Measurements from ENCODE around the gene CD93. TPM values are rescaled to one million over a fixed set of nuclear protein-coding genes. Genes with fewer than 3 reads are reported as not detected.

The CD93 gene
- total RNA-seq, 1 donor from 2014 or later: 112 TPM

DNA sequence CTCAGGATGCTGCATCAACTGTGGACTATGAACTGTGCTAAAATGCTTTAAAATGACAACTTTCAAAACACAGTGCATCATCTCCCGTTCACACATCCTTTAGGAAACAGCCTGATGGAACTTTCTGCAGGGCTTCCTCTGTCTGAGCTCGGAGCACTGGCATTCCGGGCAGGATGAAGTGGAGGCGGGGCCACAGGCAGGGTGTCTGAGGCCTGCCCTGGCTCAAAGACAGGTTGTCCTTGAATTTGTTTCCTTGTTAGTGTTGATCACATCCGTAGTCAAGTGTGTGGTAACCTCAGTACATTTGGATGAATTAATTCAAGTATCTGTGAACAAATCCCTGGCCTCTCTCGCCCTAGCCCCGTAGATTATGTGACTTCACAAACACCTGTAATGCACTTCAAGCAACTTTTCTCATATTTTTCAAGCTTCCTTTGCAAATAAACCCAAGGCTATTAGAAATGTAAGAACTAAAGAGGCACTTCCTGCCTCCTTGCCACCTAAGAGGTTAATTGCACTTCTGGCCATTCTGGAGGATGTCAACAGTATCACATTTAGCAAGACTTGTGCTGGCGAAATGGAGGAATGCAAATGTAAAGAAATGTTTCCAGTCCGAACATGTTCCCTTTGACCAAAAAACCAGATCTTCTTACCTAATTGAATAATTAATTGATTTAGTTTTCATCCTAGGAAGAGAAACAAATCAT is 3.1 kb downstream of the CD93 start:
- DNase-seq: no peak

DNA sequence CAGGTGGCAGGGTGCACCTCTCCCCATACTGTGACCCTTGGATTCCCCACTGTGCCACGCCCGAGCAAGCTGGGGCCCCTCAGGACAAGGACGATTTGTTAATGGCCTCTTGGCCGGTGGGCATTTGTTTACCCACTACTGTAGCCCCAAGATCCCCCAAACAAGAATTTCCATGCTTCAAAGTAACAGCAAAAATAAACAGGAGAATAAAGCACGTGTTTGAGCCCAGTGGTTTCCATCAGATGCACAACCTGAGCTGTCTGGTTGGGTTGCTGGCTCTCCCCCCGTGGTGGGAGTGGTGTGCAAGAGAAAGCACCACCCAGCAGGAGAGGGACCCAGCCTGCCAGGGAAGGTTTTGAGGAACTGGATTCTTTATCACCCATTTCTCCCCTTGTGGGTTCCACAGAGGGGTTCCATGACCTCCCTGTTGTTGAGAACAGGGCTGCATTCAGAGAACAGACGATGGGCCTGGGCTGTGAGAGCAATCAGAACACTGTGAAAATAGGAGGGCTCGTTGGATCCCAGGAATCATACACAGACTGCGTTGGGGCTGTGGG is 4.8 kb downstream of the CD93 start:
- no peak for DNase-seq

DNA sequence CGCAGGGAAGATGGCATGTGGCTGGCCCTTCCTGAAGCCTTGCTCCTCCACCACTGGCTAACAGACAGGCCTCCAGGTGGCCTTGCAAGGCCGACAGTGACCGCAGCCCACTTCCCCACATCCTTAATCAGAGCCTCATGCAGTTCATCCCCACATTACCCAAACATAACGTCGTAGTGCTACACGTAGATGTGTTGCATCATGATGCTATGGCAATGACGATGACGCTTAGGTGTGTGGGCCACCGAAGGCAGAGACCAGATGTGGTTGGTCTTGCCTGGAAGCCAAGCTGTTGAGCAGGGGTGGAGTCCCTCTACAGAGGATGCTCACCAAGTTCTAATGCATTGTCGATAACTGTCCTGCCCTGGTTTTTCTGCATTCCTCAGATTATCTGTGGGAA is 5.6 kb downstream of the CD93 start:
- no peak for DNase-seq

DNA sequence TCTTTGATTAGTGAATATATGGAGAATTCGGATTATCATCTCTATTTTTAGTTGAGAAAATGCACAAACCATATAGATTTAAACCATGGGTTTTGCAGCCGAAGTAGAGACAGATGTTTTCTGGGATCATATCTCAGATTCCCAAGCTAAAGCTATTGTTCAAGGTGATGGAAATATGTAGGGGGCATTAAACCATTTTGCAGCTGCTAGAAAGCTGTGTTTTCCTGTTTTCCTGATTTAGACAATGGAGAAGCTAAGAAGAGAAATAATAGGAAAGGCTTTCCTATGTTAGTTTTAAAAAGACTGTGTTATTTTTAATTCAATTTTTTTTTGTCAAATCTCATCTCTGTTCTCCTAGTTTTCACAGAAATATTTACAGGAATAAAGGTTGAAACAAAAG is 6.2 kb downstream of the CD93 start:
- no peak for DNase-seq

DNA sequence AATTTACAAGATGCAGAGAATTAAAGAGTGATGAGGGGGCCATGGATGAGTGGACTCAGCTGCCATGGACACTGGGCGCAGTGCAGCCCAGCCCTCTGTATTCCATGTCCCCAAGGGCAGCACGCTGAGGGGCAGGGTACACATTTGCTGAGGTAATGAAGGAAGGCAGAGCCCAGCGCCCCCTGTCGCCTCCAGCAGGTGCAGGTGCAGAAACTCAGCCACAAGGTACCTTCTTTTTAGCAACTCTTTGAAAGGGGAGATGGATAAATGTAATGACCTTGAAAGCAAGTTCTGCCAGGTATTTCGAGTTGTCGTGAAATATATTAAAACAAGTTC is 7.1 kb downstream of the CD93 start:
- no peak for DNase-seq

DNA sequence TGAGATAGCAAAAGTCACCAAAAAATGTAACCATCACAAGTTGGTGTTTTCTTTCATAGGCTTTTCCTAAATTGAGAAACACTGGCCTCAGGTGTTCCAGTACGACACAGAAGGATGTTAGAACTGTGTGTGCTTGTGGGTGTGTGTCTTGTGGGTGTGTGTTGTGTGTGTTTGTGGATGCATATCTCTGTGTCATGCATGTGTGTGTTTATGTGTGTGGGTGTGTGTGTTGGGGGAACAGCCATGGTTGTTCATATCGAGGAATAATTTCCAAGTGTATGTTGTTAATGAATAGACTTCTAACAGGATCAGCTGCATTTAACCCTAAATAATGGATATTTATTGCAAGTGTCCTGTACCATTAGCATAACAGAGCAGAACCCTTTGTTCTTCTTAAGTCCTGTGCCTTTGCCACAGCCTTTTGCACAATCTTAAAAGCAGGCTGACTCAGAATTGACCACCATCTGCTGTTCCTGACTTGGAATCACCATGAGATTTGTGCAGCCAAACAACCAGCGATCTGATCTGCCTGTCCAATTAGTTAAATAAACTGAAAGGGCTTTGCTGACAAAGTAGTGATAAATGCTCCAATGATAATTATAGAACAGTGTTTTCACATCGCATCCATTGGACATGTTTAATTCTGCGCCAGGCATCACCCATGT is 7.6 kb downstream of the CD93 start:
- no peak for DNase-seq

DNA sequence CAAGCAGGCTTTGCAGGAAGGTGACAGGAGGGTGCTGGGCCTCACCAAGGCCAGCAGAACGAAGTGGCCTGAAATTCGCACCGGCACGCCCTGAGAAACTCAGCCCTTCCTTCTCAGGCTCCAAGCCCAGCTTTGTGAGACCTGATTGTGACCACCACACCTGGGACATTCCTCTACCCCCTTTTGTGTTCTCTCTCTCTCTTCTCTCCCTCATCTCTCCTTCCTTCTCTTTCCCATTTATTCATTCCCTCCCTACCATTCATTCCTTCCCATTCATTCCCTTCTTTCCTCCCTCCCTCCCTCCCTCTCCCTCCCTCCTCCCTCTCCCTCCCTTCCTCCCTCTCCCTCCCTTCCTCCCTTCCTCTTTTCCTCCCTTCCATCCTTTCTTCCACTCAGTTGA is 8.8 kb downstream of the CD93 start:
- DNase-seq: no peak

DNA sequence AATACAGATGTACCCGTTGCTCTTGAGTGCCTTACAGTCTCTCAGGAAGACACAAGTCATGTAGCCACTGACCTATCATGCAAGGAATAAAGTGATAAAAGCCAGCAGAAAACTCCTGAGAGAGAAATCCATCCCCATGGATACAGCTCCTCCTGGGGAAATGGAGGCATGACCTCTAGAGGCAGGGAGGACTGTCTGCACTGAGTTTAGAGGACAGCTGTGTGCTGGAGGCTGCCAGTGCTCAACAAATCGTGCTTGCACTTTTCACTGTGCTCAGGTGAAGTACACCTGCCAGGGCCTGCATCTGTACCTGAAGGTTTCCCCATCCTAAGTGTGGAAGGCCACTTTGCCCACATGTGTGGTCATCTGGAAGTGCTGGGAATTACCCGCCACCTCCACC is 12.1 kb downstream of the CD93 start:
- no peak for DNase-seq

DNA sequence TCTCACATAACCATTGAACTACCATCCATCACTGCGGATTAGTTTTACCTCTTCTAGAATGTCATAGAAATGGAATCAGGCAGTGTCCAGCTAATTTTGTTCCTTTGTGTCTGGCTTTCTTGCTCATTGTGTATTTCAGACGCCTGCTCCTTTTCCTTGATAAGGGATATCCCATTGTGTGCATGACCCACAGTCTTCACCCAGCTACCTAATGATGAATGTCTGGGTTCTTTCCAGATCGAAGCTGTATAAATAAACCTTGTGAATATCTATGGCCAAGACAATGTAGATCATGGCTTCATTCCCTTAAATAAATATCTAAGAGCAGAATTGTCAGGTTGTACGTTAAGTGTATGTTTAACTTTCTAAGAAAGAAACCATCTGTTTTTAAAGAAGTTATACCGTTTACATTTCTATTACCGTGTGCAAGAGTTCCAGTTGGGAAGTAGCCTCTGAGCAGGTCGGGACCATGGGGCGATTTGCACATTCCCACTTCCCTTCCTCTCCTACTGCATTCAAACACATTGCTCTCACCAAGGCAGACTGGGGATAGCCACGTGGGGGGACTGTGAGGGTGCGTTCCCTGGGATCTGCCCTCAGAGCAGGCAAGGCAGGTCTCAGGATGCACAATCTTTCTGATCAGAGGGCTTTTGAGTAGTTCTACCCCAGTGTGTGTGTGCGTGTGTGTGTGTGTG is 13.1 kb downstream of the CD93 start:
- no peak for DNase-seq

DNA sequence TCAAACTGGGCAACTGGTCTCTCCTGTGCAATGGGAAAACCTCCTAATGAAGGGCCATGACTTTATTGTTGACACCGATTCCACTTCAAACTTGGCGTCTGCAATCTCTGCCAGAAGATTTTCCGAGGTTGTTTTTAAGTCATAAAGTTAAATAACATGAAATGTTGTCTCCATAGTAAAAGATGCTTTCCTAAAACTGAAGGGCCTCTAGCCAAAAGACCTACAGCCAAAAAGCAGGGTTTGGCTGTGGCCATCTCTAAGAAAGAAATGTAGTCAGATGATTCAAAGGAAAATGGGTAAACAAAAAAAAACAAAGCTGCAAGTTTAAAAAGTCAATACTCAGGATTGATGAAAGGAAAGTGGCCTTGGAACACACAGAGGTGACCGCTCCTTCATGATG is 14.1 kb downstream of the CD93 start:
- DNase-seq: no peak

DNA sequence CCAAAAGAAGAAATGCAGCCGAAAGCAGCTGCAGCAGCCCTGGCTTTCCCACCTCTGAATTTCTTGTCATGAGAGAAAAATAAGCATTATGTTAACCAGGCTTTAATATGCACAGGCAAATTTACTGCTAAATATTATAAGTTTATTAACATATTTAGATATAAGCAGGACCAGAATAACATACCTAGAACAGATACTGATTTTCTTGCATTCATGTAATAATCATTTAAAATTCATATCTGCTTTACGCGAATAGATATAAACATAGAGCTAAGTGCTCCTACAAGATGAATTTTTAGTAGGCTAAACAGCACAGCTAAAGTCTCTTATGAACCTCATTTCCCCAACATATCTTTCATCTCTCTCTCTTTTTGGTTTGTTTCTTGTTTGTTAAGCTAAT is 14.7 kb downstream of the CD93 start:
- DNase-seq: no peak

DNA sequence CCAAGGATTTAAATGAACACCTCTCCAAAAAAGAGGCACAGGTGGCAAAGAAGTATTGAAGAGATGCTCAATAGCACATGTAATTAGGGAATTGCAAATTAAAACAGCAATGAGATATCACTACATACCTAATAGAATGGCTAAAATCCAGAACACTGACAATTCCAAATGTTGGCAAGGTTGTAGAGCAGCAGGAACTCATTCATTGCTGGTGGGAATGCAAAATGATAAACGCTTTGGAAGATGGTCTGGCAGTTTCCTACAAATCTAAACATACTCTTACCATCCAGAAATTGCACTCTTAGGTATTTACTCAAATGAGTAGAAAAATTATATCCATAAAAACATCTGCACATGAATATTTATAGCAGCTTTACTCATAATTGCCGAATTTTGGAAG is 17.0 kb downstream of the CD93 start:
- no peak for DNase-seq

DNA sequence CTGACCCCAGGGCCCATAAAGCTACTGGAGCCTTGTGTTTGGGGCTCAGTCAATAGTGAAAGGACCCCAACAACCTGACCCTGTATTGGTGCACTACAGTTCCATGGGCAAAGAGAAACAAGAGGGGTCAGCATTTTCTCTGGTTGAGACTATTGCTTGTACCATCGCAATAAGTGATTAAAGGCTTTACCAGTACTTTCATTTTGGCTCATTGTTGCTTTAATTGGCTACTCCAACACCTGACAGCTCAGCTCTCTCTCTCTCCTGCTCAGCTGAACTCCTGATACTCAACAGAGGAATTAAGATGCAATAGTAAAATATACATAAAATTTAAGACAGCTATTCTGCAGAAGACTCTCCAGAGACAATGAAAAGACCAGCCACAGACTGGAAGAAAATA is 17.8 kb downstream of the CD93 start:
- DNase-seq: no peak

DNA sequence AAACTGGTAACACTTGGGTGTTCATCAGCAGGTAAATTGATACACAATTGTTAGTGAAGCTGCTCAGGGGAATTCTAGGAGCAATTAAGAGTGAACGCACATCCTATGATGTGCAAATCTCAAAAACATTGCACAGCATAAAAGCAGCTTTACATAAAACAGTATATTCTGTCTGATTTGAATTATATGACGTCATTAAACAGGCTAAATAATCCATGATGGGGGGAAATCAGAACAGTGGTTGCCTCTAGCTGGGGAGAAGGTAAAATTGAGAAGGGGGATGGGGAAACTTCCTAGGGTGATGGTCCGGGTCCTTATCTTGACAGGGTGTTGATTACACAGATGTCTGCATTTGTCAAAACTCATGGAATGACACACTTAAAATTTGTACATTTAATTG is 19.4 kb downstream of the CD93 start:
- no peak for DNase-seq

DNA sequence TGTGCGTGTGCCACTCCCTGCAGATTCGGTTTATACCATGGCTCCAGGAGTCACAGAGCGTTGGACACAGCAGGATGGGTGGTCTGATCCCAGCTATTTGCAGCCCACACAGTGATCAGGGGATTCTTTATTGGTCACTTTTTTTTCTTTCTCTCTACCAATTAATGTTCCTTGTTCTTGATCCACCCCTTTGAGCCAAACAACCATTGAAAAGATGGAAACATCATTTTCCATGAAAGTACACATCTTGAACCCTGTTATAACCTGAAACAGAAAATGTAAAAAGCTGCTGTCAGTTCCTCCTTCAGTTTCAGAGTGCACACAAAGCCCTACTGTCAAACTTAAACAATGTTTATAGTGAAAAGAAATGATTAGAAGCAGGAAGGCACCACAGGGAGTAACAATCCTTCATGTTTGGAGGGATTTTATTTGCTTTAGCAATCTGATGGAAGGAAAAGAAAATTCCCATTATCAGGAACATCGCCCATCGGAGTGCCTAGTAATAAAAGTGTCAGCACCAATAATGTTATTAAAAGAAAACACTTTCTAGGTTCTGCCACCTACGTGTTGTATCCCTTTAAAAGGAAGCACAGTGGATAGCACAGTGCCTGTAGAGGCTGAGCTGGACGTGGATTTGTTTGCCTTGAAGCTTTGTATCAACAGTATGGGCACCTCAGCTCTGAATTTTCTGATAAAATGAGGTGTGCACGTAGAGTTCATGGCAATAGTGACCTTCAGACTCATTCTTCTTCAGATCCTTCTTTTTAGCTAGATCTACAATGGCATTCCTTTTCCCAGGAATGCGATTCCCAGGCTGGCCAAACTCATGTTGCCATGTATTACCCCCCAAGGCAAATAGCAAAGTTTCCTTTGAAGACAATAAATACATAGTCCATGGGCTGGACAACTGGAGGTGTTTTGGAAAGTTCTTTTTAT is 20.6 kb downstream of the CD93 start:
- no peak for DNase-seq

DNA sequence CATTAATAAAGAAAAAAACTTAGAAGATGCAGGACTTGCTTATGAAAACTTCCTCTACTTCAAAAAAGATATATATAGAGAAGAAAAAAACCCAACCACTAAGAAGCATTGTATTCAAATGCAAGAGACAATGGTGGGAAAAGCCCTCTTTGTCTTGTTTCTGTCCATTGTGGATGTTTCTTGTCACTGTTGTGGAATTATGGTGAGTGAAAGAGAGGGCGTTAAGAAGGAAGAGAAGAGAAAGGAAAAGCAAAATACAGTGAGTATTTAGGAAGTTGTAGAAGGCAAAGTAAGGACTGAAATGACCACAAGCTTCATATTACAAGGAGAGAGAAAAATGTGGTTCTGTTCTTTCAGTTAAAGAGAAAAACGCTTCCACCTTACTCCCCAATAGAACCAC is 22.5 kb downstream of the CD93 start:
- no peak for DNase-seq

DNA sequence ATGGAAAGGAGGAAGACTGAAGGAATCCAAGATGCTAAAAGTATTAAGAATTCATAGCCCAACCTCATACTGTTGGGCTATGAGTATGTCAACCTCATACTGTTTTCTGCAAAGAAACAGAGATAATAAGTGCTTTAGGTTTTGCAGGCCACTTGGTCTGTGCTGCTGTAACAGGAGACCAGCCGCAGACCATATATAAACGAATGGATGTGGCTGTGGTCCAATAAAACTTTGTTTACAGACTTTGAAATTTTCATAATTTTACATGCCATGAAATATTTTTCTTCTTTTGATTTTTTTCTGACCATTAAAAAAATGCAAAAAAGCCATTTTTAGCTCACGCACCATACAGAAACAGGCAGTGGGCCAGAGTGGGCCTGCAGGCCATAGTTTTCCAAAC is 23.0 kb downstream of the CD93 start:
- DNase-seq: no peak

DNA sequence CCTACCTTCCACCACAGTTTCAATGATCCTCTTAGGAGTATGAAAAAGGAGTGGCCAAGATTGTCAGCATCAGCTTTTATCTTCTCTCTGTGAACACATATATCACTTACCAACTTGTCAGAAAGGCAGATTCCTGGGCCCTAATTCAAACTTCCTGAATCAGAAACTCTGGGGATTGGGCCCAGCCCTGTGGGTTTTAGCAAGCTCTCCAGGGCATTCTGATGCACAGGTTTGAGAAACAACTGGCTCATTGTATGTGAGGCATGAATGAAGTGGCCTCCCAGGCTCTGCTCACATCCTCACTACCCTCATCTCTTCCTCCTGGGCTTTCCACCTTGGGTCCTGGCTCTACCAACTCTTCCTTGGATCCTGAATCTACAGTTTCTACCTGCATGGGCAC is 23.5 kb downstream of the CD93 start:
- no peak for DNase-seq

DNA sequence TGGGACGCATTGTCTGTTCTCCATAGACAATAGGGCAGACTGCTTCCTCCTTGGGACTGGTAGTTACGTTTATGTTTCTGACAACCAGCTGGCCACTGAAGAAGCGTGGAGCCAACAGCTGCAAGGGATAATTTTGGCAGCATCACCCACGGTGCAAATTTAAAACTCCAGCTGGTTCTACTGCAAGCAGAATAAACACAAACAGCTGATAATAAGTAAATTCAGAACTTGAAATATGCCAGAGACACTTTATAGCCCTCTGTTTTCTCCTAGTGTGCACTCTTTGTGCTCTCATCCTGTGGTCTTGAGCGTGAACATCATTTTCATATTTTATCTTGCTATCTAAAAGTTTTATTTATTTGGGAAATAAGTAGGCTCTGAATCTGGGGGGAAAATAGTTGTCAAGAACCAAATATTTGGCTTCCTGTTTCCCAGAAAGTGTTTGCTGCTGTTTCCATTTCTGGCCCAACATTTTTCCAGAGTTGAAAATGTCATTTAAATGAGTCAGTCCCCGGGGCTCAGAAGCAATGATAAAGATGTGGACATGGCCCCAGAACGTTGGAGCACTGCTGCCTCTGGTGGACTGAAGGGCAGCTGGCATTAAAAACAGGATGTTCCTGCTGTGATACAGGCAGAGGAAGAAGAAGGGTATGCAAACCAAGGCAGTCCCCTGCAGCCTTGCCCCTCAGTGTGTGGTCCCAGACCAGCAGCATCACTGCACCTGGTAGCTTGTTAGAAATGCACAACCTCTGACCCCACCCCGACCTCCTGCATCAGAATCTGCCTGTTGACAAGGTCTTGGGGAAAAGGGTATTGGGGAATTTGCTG is 24.2 kb downstream of the CD93 start:
- DNase-seq: peak; percentile 96

DNA sequence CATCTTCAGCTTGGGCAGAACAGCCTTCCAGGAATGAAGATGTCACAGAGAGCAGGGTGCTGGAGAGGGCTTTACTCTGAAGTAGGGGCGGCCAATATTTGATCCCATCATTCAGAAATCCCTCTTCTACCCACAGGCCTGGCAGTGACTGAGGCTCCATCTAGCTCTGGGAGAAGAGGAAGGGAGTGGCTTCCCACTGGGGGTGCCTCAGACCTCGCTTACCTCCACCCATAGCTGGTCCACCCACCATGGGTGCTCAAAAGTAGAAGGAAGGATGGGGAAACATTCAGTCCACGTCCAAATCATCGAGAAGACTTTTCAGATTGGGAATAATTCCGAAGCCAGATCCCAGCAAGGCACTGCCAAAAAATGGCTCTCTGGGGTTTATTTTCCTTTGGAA is 24.9 kb downstream of the CD93 start:
- no peak for DNase-seq

DNA sequence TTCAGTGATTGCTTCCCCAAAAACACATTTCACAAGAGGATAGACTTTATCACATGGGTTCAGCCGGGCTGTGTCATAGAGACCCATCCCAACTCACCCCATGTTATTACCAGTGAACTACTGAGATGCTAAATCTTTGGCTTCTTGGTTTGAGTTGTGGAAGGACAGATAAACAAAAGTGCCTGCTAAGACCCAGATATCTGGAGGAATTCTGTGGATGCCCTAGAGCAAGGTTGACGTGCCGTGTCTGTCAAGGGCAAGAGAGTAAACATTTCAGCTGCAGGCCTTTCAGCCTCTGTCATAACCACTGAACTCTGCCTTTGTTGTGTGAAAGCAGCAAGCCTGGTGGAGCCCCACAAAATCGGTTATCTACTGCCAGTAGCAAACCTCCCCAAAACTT is 25.5 kb downstream of the CD93 start:
- DNase-seq: no peak

DNA sequence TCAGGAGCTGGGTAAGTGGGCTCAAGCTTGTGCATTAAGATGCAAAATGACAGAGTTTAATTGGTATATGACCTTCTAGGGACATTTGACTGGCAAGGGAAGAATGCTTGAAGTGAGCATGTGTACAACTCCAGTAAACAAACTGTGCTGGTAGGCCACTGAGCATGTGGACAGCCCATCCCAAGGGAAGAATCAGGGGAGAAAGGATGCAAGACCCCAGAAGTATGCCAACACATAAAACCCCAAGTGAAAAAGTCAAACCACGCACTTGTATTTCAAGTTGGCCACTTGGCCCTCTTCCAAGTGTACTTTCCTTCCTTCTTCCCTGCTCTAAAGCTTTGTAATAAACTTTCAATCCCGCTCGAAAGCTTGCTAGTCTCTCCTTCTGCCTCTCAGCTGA is 26.3 kb downstream of the CD93 start:
- no peak for DNase-seq

Data from tongue (tissue), 2 donors.